Stimulated activated CD4-positive, alpha-beta T cell treated with anti-CD3 and anti-CD28 coated beads, Interleukin-12 subunit alpha, Interleukin-12 subunit beta, amount 100 ng/mL, for 4 hours (primary cell): ENCODE measurements around the gene ABCB11.
"Not testable (repeated sequence)": the region's sequence is repeated elsewhere in the genome, so short reads cannot be mapped to it uniquely, and the experiment has no call there.

Source experiments
- DNase-seq: peaks from one replicate; pipeline ENCODE4 v3.0.0-alpha.2; 2020

Gene ABCB11

DNA sequence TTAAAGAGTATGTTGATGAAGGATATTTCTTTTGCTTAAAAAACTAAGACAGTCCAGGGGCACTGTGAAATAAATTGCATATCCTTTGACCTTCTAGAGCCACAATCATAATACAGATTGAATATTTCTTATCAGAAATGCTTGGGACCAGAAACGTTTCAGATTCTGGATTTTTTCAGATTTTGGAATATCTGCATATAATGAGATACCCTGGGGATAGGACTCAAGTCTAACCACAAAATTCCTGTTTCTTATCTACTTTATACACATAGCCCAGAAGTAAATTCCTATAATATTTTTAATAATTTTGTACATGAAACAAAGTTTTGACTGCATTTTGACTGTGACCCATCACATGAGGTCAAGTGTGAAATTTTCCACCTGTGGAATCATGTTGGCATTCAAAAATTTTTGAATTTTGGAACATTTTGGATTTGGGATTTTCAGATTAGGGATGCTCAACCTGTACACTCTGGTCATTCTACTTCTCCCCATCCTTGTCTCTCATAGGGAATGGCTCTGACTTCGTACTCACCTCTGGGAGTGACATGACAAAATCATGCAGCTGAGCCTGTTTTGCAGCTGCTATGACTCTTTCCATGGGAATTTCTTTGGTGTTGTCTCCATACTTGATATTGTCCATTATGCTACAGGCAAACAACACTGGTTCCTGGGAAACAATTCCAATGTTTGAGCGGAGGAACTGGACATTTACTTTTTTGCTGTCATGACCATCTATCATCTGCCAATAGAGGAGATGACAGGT lies 104.3 kb downstream of the ABCB11 start:
- no peak for DNase-seq

DNA sequence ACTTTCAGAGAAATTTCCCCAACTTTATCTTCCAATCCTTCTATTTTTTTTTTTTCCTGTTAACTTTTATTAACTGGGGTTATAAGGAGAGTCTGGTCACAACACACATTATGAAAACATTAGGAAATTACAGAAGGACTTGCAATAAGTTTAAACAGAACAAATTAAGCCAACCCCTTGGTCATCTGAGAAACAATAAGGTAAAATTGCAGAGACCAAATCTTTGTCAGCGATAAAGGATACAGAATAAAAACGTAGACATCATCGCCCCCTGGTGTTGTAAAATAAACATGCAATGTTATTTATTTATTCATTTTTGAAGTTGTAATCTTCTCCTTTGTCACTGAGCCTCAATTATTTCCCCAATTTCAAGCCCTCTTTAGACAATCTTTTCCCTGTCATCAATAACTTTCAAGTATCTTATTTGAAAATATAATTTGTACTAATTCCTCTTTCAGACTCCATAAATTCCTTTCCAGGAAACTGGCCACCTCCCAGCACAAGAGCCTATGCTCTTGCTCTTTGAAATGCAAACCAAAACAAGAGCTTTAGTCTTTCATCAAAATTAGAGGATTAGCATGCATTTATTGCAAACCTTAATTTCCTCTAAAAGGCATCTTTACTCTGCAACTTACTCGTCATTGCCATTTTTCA lies 110.5 kb downstream of the ABCB11 start:
- DNase-seq, result no peak

DNA sequence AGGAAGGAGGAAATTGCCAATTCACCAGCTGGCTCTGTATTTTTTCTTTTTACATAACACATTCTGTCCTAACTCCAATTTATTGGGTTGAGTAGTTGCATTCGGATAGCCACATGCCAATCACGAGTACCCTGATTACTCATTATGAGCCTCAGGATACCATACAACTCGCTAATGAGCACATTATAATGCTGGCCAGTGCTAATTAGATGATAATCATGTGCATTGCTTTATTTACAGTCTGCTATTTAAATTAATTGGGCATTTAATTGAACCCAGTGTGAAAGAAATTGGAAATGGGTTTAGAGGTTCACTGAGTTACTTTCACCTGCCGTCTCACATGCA lies 114.8 kb downstream of the ABCB11 start:
- no peak for DNase-seq

DNA sequence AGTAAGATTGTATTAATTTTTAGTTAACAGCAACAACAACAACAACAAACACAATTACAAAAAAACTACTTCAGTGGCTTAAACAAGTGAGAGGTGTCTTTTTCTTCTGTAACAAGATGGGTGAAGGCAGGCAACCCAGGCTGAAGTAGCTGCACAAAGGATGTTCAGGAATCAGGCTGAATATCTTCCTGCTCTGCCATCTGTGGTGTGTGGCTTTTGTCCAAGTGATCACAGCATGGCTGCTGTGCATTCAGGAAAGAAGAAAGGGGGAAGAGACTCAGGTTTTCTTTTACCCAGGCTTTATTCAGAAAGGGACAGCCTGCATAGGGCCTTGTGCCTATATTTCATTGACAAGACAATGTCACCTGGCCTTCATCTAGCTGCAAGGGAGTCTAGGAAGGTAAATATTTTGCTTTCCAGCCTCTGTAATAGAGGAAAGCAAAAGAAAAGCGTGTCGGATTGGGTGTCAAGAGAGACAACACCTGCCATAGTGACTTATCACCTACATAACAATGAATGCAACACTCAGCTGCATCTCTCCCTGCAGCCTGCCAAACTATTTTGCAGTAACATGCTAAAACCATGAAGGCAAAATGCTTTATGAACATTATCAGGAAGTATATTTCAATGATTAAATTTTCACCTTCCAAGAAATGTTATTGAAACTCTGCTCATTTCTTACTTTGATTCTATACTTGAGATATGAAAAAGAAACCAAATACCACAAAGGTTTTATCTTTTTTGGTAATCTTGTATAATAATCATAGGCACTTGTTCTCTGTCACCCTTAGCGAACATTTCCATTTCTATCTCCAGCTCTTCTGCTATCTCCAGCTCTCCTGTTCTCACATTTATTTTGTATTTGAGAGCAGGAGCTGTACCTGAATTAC lies 115.4 kb downstream of the ABCB11 start:
- no peak for DNase-seq

DNA sequence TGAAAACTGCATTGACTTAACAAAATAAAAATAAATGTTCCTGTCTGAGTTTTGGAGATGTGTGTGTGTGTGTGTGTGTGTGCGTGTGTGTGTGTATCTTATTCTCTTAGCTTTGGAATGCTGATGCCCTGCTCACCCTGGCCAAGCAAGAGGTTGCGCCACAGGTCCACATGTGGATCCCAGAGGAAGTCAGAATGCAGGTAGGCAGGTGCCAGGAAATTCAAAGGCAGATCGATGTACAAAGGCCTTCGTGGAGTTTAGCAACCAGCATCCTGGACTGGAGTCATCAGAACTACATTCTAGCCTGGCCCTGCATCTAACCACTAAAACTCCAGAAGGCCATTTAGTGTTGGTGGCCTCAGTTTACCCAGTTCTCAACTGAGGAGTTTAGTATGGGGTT lies 117.6 kb downstream of the ABCB11 start:
- DNase-seq, result no peak

DNA sequence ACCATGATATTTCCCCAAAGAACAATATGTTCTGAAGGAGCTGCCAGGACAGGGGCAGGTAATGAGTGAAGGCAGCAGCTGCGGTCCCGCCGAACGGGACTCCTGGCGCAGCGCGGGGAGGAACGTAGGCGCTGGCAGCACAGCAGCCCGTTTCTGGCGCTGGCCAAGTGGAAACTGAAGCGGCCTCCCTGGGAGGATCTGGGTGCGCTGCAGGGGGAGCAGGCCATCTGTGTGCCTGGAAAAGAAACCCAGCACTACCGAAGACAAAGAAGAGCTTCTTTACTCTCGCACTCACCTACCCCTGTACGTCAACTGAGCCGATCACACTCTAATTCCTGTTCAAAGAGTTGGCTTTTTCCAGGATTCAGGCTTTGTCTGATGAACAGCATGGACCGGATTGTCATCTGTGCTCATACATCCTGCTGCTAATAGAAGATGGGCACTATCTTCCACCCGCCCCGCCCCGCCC lies 118.2 kb downstream of the ABCB11 start:
- DNase-seq, result no peak

DNA sequence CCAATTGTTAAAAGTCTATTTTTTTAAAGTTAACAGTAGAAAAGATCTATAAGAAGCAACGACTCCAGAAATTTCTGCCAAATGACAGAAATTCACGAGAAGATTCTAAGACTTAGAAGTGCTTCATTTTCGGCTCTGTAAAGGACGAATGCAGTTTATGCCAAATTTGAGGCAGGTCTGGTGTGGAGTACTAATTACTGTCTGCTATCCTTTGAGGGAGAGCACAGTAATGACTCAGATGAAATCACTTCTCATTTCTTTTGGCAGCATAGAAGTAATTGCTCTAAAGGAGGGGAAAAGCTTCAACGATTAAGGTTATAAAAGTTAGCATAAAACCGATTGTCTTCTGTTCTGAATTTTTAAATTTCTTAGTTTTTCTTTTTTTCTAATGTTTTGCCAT lies 118.7 kb downstream of the ABCB11 start:
- no peak for DNase-seq

DNA sequence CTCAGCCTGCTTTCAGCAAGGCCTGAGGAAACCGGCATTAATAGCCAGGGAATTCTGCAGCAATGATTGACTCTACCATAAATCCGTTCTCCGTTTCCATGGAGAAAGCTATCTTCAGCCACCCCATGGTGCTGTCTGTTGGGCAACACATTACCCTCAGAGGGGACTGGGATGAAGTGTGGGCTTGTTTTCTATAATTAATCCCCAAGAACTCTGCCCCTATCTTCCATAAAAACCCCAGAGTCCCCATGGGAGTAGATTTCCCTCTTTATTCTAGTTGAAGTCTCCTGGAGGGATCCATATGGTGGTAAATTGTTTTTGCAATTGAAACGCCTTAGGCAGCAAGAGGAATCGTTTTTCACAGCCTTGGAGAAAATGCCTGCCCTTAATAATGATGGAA lies 120.8 kb downstream of the ABCB11 start:
- no peak for DNase-seq

DNA sequence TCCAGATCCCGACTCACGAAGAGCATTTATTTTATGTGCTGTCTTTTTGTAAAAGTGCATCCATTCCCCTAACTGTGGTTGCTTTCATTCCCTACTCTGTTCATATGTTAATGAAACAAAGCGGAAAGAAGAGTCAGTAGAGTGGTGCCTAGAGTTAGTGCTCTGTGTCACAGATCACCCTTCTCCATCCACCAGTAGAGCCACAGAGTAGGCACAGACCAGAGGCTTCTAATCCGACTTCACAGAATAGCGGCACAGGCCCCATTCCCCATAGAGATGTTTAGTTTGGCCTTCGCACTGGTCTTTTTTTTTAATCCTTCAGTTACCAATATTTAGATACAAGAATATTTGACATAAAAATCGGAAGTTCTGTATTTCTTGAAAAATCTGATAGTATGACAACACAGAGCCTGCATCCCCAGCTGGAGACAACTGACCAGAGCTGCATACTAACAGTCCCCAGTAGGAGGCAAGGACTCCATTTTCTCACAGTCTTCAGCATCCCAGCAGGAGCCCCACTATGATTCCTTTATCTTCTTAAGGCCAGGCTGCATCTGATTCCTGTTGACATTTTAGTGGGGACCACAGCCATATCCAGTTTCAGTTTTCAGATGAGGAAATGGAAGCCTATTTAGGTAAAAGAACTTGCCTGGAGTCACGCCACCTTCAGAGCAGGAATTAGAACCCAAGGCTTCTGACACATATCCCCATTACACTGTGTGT lies 123.0 kb downstream of the ABCB11 start:
- no peak for DNase-seq

DNA sequence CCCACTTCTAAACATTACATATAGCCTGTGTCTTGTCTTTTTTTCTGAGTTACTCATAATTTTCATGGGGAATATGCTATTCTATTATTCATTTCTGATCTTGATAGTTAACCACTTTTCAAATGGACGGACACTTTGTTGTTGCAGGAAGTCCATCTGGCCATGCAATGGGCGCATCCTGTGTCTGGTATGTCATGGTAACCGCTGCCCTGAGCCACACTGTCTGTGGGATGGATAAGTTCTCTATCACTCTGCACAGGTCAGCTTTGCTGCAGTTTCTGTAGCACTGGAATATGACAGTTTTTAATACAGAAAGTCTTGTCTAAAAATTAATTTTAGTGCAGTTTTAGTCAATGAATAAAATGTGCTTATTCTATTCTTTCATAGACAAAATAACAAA lies 126.8 kb downstream of the ABCB11 start:
- no peak for DNase-seq

DNA sequence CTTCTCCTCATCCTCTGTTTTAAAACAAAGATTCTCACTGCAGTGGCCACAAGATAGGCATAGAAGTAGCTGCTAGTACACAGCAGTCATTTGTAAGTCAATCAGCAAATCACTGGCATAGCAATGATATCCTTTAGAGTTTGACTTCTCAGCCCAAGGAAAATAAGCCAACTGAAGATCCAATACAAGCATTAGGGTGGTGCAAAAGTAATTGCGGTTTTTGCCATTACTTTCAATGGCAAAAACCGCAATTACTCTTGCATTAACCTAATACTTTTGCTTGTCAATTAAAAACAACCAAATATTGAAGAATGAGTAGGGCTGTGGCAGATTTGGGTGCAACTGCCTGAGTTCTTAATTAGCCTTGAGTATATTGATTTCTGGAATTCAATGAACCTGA lies 127.2 kb downstream of the ABCB11 start:
- no peak for DNase-seq

DNA sequence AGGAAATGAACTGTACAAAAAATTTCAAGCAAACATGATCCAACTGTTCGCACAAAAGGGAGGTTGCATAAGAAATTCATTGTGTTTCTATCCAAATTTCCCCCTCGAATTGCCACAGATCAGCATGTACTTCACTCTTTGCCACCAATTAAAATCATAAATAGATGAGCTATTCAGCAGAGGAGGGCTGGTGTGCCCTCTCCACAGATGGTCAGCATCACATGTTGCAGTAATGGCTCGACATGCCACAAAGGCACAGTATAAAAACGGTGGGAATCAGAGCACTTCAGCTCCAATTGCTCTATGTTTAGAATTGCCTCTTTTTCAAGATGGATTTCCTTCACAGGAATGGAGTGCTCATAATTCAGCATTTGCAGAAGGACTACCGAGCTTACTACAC lies 130.1 kb downstream of the ABCB11 start, which contains the start of gene G6PC2:
Gene G6PC2 (plus strand): TSS at position 289 of the 400 bp plus-strand sequence. CDS start 41 bp downstream, at position 330.
- DNase-seq, result no peak

DNA sequence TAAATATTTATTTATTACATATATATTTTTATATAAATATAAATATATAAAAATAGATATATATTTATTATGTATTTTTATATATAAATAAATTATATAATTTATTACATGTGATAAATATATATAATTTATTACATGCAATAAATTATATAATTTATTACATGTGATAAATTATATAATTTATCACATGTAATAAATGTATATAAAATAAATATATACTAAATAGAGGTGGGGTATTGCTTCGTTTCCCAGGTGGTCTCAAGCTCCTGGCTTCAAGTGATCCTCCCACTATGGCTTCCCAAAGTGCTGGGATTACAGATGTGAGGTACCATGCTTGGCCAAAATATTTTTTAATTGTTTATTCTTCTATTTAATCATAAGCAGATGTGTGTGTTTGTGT lies 133.7 kb downstream of the ABCB11 start:
- DNase-seq, result no peak

DNA sequence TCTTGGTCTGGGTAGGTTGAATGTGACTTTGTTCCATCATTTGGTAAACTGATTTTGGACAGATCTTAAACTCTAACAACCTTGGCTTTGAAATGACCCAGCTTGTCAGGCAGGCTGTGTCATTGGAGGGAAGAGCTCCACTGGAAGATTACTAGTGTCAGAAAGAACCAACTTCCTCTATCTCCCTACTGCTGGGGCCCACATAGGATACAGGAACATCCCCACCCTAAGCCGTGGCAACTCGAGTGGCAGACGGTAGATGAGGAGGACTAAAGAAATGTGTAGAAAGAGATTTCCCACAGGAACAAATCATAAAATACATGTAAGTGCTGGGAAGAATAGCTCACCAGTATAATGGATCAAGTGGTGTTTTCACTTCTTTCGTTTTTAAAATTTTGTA lies 134.3 kb downstream of the ABCB11 start:
- no peak for DNase-seq

DNA sequence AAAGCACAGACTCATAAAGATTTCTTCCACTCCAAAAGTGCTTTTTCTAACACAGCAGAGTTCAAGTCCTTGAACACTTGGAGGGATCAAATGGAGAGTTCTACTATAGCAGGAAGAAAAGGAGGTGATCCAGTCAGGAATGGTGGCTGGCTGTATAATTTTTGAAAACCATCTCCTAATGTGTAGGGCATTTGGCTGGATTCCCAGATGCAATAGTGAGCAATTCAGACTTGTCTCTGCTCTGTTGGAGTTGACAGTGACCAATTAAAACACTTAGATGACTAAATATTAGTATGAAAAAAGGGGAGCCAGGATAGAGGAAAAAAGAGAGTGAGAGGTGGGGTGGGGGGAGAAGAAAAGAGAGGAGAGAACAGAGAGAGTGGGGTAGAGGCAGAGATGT lies 135.4 kb downstream of the ABCB11 start:
- no peak for DNase-seq

DNA sequence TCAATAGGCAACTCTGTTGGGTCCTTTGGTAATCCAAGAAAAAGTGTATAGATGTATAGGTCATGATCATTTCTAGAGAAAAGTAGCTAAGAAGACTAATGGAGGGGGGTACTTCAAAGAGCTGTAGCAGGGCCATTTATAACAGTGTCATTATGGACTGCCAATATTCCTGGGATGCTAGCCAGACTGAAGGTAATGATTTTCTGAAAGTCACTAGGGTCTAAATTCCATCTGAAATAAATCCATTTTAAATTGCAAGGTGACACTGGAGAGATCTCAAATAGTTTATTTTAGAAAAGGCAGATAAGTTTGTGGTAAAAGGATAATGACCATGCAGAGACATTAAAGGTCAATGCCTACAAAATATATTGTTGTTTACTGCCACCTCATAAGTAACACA lies 136.4 kb downstream of the ABCB11 start:
- no peak for DNase-seq

DNA sequence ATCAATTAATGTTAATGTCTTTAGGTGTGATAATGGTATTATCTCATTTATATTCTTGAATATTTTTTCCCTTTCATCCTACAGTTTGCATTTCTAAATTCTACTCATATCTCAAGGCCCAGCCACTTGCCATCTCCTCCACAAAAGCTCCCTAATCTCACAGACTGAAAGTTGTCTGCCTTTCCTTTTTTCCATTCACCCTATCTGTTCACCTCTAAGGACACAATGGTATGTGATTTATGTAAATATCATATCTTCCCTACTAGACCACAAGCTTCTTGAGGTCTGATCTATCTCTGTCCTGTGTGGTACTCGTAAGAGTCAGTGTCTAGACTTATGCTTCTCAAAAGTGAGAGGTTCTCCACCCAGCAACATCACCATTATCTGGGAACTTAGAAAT lies 137.0 kb downstream of the ABCB11 start:
- DNase-seq, result no peak

DNA sequence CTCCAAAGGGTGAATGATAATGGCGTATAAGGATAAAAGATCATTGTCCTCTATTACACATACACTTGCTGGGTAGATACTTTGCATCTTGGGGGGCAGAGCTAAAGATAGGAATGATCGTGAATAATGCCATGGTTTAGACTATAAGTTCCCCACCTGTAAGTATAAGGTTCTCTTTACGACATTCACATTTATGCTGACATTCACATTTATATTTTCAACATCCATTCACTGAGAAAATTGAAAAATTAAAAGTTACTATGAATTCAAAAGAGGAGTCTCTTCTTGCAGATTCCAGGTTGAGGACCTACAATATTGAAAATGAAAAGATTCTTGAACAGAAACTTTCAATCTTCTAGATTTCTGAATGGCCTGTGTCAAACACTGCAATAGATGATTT lies 138.8 kb downstream of the ABCB11 start:
- DNase-seq, result no peak

DNA sequence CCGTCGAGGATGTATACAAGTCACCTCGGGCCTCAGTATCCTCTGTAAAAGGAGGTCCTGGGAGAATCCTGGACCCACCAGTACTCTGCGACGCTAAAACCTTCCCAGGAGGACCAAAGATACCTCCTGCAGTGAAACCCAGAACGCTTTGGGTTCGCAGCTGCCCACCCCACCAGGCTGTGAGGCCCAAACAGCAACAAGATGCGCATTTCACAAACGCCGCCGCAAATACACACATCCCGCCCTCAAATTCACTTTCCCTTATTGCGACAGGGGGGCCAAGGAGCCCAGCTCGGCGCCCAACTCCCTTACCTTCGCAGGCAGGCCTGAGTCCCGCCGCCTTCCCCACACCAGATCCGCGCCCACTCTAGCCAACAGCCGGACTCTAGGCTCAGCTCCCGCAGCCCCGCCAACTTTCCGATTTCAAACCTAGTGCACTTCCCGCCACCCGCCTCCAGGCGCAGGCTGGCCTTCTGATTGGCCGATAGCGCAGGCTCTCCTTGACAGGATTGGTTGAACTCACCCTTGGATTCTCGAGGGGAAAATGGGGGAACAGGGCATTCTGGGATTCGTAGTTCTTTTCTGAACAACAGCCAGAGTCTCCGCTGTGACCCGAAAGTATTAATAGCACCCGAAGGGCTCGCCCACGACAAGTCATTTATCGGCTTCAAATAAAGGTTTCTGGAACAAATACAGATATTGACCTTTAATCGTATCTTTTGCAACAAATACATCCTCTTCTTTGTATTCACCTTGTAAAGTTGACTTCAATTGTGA lies 140.9 kb downstream of the ABCB11 start, which contains the start of gene SPC25:
Gene SPC25 (minus strand): TSS at position 425 of the 777 bp plus-strand sequence. CDS start 911 bp downstream, outside the sequence.
- peak; percentile 76 for DNase-seq

DNA sequence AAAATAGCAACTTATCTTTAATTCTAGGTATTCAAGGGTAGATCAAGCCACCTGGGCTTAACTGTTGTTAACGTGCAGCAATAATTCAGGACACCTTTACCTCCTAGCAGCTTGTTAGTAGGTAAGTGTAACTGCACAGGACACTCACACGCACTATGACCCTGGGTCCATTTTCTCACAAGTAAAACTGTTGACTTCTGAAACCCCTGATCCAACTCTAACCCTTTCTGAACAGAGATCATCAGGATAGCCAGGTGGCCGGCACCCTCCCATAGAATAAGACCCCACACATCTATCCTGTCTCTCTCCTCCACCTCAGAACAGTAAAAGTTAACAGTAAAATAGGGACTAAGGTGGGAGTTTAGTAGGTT lies 141.5 kb downstream of the ABCB11 start:
- DNase-seq, result no peak

DNA sequence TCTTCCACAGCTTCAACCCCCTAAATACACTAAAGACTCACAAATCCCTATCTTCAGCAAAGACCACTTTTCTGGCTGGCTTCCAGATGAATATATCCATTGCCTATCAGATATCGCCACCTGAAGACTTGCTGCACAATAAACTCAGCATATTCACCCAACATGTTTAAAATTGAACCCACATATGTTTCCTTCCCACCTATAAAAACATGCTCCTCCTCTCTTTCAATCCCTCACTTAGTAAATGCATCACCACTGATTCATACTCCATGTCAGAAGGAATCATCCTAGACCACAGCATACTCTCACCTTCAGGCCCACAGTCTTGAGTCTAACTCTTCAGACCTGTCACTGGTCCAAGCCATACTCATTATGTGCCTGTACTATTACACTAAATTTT lies 146.1 kb downstream of the ABCB11 start:
- no peak for DNase-seq

DNA sequence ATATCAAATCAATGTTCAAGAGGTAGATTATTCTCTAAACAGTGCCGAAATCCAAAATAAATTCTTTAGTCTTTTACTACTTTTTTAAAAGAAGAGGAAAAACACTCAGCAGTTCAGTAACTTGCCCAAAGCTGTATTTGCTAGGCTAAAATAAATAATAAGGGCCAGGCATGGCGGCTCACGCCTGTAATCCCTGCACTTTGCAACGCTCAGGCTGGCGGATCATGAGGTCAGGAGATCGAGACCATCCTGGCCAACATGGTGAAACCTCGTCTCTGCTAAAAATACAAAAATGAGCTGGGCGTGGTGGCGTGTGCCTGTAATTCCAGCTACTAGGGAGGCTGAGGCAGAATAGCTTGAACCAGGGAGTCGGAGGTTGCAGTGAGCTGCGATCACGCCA lies 149.0 kb downstream of the ABCB11 start:
- not testable (repeated sequence) for DNase-seq
